H54 (cell line): ENCODE measurements around the gene OSBPL5.

ENCODE experiments used
- DNase-seq: peaks from one replicate; pipeline ENCODE4 v3.0.0; 2011; ENCODE audit warnings: low spot score, mixed read lengths; ENCODE audit not compliant: insufficient read length
- FAIRE-seq: peaks from 3 replicates; lab custom pipeline; 2011; peaks lifted over from hg19 to GRCh38; lab: Jason Lieb, UNC
- POLR2A ChIP-seq: IDR thresholded peaks from 2 replicates; pipeline ENCODE4 v1.6.1; 2011; ENCODE audit warnings: low read depth, mild to moderate bottlenecking, low read length

Gene OSBPL5

DNA sequence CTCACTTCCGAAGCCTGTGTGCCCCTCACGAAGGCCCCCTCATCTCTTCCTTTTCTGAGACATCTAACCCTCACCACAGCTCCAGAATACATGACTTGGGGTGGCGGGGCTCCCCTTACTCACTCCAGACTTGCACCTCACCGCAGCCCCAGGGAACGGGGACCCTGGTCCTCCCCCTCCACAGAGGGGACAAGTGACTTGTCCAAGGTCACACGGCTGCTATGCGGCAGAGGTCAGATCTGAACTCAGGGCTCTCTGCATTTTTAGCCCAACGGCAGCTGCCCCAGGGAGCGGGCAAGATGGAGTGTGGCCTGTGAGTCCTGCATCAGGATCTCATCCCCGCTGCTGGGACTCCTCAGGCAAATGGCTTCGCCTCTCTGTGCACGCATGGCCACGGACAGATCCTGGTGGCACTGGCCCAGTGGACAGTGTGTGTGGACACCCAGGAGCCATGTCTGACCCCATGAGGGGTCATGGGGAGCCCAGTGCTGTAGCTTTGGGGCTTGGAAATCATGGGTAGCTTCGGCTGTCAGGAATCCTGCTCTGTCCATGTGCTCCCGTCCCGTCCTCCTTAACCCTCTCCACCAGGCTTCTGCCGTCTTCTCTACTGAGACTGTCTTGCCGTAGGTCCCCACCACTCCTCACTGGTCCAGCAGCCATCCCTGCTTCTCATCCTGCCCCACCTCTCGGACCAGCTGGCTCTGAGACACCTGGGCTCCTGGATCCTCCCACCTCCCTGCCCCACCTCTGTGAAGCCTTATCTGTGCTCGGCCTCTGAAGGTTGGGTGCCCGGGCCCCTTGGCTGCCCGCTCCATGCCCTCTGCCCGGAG, 59.9 kb downstream of the OSBPL5 start:
- FAIRE-seq, result no peak
- no peak for DNase-seq

DNA sequence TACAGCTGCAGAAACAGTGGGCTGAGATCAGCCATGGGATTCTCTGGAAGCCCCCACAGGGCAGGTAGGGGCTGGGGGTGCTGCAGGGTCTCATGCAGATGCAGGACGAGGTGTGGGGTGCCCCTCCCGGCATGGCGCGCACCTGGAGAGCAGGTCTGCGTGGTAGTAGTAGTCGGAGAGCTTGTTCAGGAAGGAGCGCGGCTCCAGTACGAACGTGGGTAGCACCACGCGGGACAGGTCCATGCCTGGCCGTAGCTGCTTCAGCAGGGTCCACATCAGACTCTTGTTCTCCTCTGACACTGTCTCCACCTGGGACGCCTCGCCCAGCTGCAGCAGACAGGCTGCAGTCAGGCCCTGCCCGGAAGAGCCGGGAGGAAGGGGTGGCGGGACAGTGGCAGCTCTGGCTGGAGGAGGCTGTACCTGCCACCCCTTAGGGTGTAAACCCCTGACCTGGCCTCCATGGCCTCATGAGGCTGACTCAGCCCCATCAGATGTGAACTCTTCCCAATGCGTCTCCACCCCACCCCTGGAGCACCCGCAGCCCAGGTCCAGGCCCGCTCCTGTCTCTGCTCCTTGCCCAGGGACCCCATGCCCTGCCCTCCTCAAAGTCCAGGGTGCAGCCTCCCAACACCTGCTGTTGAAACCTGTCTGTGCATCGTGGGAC, 60.9 kb downstream of the OSBPL5 start:
- DNase-seq (no peak), FAIRE-seq (no peak)
- no peak for TF ChIP-seq POLR2A

More for the DNA sequence above, 59.9 kb downstream of the OSBPL5 start:
- TF ChIP-seq POLR2A, result no peak

DNA sequence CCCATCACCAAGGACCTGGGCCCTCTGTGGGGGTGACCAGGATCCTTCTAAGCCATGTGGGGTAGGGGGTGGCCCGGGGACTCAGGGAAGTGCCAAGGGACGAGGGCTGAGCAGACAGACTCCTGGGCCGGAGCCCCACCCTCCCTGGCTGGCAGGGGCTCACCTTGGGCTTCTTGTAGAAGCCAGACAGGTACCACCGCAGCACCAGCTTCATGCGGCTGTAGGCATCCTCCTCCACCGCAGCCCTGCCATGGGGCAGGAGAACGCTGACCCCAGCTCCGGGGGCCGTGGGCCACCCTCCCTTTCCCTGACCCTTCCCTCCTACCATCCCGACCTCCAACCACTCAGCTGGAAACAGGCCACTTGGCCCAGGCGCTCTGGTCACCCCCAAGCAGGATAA, 62.0 kb downstream of the OSBPL5 start:
- FAIRE-seq, result no peak

DNA sequence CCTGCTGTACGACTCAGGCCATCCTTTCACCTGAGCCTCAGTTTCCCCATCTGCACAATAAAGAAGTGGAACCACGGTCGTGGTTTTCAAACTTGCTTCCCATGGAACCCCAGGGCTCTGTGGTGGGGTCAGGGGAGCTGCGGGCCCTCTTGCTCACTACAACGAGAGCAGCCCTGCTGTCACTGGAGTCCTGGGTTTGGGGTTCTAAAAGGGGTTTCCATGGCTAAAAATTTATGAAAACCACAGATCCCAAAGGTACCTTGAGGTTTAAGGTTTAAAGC, 62.5 kb downstream of the OSBPL5 start:
- DNase-seq (no peak), FAIRE-seq (no peak)
- TF ChIP-seq POLR2A, result no peak

More for the DNA sequence above, 62.0 kb downstream of the OSBPL5 start:
- TF ChIP-seq POLR2A, result no peak
- no peak for DNase-seq

DNA sequence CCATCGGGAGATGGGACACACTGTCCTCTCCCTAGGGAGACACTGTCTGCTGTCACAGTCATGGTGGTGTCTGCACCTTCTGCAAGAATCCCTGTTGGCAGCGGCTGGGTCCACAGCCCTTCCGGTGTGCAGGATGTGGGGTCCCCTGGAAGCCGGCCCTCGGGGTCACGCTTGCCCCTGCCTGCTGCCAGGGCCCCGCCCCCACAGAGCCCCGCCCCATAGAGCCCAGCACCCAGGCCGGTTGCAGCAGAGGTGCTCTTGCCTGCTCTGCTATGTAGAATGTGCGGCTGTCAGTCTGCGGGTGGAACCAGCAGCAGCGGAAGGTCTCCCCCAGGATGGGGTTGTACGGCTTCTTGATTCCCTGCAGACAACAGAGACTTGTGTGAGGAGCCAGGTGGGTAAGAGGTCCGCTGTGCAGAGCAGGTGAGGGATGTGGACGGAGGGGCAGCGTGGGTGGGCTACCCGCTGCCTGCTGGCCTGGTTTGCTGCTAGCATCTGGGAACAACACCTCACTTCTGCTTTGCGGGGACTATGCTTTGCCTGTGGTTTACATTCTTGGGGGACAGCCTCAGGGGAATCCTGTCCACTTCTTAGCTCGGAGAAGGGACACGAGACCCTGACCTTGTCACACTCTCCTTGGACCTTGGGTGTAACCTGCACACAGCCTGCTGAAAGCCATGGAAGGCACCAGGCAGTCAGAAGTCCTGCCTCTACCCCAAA, 63.0 kb downstream of the OSBPL5 start:
- FAIRE-seq, result no peak
- DNase-seq, result no peak
- no peak for TF ChIP-seq POLR2A

DNA sequence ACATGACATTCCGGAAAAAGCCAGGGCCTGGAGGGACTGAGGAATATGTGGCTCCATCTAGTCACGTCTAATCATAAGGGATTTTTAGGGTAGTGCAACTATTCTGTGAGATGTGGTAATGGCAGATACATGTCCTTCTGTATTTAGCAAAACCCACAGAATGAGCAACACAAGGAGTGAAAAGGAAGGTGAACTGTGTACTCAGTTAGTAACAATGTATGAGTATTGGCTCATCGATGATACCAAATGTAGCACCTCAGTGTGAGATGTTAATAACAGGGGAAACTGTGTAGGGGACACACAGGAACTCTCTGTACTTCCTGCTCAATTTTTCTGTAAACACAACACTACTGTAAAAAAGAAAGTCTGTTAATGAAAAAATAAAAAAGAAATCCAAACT, 65.9 kb downstream of the OSBPL5 start:
- FAIRE-seq, result no peak
- TF ChIP-seq POLR2A, result no peak
- DNase-seq, result no peak

DNA sequence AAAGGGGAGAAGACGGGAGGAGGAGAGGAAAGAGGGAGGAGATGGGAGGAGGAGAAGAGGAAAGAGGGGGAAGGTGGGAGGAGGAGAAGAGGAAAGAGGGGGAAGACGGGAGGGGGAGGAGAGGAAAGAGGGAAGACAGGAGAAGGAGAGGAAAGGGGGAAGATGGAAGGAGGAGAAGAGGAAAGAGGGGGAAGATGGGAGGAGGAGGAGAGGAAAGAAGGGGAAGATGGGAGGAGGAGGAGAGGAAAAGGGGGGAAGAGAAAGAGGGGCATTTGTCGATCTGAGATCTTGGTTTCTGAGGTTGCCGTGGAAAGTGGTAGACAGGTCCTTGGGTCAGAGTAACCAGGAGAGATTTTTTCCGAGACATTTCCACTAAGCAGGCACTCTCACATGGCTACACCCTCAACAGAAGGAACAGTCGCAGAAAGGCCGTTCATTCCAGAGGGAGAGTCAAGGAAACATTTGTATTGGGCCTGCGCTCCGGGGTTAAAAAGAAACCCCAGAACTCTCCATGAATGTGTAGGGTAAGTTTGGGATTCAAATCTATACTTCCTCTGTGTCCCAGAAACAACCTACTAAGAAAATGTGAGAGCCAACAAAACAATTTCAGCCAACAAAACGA, 68.1 kb downstream of the OSBPL5 start:
- no peak for TF ChIP-seq POLR2A
- no peak for DNase-seq
- FAIRE-seq, result no peak

DNA sequence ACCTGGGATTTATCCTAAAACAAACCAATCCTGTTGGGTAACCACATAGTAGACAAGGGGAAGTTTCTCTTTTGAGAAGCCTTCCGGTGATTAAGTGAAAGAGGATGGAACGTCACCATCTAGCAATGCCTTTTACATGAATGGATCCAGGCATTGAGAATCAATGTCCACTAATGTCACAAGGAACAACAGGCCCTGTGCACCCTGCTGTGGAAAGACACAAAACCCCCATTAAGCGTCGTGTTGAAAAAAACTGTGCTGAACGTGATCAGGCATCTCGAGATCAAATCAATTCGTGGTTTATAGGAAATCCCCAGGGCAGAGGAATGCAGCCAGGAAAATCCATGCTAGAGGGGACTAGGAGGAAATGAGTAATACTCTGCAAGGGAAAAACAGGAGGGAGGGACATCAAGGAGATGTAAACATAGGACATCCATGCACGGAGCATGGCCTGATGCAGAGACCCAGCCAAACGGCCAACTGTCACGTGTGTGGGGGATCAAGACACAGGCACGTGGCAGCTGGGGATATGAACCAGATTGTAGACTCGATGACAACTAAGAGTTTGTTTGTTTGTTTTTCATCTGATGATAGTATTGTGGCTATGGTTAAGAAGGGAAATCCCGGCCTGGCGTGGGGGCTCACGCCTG, 69.3 kb downstream of the OSBPL5 start:
- peak; percentile 92 for DNase-seq
- TF ChIP-seq POLR2A, result no peak
- FAIRE-seq, result no peak

DNA sequence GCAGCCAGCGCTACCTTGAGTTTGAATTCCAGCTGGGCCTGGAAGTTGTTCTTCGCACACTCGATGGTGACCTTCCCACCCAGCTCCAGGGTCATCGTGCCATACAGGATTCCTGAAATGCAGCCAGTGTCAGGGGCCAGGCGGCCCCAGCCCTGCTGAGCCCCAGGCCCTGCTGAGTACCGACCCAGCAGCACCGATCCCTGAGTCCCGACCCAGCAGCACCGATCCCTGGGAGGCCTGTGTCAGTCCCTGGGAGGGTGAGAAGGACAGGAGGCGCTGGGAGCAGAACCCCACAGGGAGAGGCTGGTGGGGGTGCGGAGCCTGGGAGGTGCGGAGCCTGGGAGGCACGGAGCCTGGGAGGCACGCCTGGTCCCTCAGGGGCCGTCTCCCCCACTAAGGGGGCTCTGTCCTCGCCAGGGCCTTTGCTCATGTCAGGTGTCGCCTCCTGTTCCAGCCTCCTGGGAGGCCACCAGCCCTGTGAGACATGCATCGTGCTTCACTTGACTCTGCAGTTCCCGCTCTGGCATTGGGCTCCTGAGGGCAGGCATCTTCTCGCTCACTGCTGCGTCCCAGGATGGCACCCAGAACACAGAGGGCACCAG, 70.8 kb downstream of the OSBPL5 start:
- TF ChIP-seq POLR2A, result no peak
- FAIRE-seq, result no peak
- DNase-seq, result no peak

DNA sequence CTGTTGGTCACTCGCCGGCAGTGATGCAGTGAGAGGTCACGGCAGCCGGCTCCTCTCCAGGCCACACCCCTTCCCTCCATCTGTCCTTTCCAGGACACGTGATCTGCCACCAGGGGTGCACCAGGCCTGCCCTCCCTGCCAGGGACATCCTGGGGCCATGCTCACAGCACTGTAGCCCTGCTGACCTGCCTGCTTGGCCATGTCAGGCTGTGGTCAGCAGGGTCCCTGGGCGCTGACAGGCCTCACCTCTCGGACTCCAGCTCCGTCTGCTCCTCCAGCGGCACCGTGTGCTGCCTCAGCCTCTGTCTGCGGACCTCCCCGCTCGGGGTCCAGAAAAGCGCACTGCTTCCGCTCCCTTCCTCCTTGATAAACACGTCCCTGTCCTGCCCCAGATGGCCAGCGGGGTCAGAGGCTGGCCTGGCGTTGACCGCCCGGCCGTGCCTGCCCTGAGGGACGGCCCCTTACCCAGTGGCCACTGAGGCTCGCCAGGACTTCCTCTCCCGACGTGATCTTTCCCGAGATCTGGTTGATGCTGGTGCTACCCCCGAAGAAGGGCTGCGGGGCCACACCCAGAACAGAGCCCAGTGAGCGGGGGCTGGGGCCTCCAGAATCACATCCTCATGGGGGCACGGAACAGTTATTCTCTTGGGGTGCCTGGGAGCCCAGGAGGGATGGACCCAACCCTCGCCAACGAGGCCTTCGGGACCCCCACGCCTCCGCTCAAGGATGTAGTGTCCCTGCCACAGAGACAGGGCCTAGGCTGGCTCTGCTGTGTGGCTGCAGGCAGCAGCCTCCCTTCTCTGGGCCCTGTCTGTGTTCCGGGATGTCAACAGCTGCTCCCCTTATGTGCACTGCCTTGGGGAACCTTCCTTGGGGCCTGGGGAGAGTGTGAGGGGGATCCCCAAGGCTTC, 71.6 kb downstream of the OSBPL5 start:
- TF ChIP-seq POLR2A, result no peak
- no peak for DNase-seq
- no peak for FAIRE-seq

DNA sequence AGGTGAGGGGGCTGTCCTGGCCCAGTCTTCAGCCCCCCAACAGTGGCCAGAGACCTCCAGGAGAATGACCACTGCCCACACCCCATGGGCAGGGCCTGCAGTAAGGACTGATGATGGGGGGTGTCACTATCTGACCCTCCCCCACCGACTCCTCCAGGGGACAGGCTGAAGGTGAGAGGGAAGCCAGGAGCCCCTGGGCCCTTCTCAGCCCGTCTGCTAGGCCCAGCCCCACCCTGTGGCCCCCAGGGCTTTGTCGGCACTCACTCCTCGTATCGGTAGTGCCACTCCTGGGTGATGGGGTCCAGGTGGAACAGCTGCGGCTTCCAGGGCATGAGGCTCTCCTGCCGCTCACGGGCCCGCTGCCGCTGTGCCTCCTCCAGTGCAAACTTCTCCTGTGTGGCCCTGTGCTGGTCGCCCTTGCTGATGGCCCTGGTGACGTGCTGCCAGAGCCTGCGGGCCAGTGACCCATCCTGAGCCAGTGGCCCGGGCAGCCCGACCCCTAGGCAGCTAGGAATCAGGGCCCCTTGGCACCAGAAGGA, 72.4 kb downstream of the OSBPL5 start:
- no peak for TF ChIP-seq POLR2A
- no peak for DNase-seq
- FAIRE-seq, result no peak
